ENCODE measurements around the gene NECTIN4.
"Not testable (repeated sequence)": the region's sequence is repeated elsewhere in the genome, so short reads cannot be mapped to it uniquely, and the experiment has no call there.

The NECTIN4 gene

GRCh38 chr1:161029466-161029865, 59.9 kb downstream of the NECTIN4 start:
- DNase-seq (ENCODE audit: low read depth, low spot score) = not testable (repeated sequence)

GRCh38 chr1:161026954-161027353, 62.4 kb downstream of the NECTIN4 start:
- not testable (repeated sequence) for DNase-seq (ENCODE audit: low read depth, low spot score)

- DNase-seq (ENCODE audit: low read depth, low spot score) = not testable (repeated sequence)
These were observed 66.9 kb downstream of the NECTIN4 start for GRCh38 chr1:161022432-161022831.

DNA sequence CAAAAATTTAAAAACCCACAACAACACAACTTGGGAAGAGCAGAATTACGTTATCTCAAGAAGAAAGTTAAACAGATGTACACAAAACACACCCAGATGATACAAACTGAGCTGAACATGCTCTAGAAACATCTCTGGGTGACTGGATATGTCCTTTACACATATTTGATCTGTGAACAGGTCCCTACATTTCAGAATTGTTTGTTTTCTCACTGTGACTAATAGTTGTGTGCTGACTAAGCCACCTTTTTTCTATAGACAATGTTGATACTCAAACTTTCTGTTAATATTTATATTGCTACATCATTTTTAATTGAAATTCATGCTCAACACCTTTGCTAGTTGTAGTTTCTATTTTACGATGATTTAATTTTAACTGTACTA, 67.4 kb downstream of the NECTIN4 start:
- no peak for DNase-seq (ENCODE audit: low read depth, low spot score)

GRCh38 chr1:161021165-161021969, 68.0 kb downstream of the NECTIN4 start:
- peak; percentile 74 for DNase-seq (ENCODE audit: low read depth, low spot score)
